ENCODE data around the gene HSD11B2. TPM values are rescaled to one million over a fixed set of nuclear protein-coding genes. Genes with fewer than 3 reads are reported as not detected.
"Not testable (repeated sequence)": the region's sequence is repeated elsewhere in the genome, so short reads cannot be mapped to it uniquely, and the experiment has no call there.

The HSD11B2 gene
- total and polyA plus RNA-seq, 3 donors from 2014 or later, result 4.9 to 11.5 (median 7.7) TPM

DNA sequence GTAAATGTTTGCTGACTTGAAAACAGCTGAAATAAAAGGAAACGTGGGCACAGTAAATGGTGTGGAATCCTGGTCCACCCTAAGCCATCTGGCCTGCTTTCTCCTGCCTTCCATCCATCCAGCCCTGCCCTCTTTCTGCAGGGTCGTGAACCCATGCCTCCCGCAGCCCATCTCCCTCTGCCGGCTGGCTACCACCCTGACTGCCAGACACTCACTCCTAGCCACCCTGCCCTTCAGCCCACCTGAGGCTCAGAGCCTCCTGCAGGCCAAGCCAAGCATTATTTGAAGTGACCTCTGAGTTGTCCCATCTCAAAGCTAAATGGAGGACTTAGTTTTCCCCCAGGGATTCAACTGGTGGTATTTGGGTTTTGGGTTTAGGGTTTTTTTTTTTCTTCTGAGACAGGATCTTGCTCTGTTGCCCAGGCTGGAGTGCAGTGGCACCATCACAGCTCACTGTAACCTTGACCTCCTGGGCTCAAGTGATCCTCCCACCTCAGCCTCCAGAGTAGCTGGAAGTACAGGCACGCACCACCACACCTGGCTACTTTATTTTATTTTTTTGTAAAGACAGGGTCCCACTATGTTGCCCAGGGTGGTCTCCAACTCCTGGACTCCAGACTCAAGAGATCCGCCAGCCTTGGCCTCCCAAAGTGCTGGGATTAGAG is 23.0 kb upstream of the HSD11B2 start:
- peaks cover 6% of the 10 kb centered on the region for H3K4me1 ChIP-seq
- no peaks in the 10 kb centered on the region for H3K36me3 ChIP-seq (ENCODE audit: low read depth, missing control alignments)
- no peak overlapping the region for H3K27ac ChIP-seq
- no peak for TF ChIP-seq POLR2A (IDR thresholded peaks at IDR 0.05)
- intact Hi-C loops (cut with DNase I; ENCODE audit: low total_unique reads), result no loop called here
- no peaks in the 10 kb centered on the region for H3K27me3 ChIP-seq
- no peaks in the 10 kb centered on the region for H3K9me3 ChIP-seq
- WGBS, 2 donors, result 81 to 87% methylated on average over 6 of the region's 6 CpGs
- no peak for DNase-seq
- H3K4me3 ChIP-seq, result no peak overlapping the region

DNA sequence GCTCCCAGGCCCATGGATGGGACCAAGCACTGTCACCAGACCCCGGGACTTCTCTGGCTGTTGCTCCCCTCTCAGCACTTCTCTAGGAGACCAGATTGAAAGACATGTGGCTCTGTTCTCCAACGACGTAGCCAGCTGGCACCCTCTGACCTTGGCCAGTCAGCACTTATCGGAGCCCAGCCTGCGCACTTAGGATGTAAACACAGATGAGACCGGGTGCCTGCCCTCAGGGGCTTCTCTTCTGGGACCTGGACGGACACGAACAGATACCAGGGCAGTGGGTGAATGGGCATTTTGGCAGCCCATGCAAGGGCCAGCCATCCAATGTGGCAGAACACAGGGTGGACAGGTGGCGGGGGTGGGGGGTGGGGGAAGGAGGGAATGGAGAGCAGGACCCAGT is 21.3 kb upstream of the HSD11B2 start:
- intact Hi-C loops (cut with DNase I; ENCODE audit: low total_unique reads), result no loop called here
- WGBS, 2 donors, result 82 to 83% methylated on average over 7 to 9 of the region's 9 CpGs
- no peaks in the 10 kb centered on the region for H3K27me3 ChIP-seq
- no peak overlapping the region for H3K4me3 ChIP-seq
- no peaks in the 10 kb centered on the region for H3K9me3 ChIP-seq
- H3K36me3 ChIP-seq (ENCODE audit: low read depth, missing control alignments), result no peaks in the 10 kb centered on the region
- H3K27ac ChIP-seq, result no peak overlapping the region
- TF ChIP-seq POLR2A (IDR thresholded peaks at IDR 0.05), result no peak
- TF ChIP-seq, protein P1, sequence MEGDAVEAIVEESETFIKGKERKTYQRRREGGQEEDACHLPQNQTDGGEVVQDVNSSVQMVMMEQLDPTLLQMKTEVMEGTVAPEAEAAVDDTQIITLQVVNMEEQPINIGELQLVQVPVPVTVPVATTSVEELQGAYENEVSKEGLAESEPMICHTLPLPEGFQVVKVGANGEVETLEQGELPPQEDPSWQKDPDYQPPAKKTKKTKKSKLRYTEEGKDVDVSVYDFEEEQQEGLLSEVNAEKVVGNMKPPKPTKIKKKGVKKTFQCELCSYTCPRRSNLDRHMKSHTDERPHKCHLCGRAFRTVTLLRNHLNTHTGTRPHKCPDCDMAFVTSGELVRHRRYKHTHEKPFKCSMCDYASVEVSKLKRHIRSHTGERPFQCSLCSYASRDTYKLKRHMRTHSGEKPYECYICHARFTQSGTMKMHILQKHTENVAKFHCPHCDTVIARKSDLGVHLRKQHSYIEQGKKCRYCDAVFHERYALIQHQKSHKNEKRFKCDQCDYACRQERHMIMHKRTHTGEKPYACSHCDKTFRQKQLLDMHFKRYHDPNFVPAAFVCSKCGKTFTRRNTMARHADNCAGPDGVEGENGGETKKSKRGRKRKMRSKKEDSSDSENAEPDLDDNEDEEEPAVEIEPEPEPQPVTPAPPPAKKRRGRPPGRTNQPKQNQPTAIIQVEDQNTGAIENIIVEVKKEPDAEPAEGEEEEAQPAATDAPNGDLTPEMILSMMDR (IDR thresholded peaks at IDR 0.05), result no peak
- H3K4me1 ChIP-seq, result peaks cover 15% of the 10 kb centered on the region
- no peak for DNase-seq

DNA sequence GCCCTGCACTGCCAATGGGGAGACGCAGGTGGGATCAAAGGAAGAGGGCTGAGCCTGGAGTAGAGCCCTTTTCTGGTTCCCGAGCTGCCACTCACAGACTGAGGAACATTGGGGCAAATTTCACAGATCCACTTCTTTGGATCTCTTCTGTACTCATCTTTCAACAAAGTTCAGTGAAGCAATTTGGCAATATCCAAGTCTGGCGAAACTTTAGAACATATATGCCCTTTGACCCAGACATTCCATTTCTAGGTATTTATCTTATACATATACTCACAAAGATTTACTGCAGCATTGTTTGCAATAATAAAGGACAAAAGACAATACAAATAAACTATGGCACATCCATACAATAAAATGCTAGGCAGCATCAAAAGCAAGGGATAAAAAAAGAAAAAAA is 19.6 kb upstream of the HSD11B2 start:
- TF ChIP-seq, protein P1 (IDR thresholded peaks at IDR 0.05), result no peak
- no peak for TF ChIP-seq POLR2A (IDR thresholded peaks at IDR 0.05)
- intact Hi-C loops (cut with DNase I; ENCODE audit: low total_unique reads), result no loop called here
- Histone ChIP-seq H3K4me3 (no peak overlapping the region), H3K36me3 (ENCODE audit: low read depth, missing control alignments) (no peaks in the 10 kb centered on the region), H3K4me1 (peaks cover 19% of the 10 kb centered on the region), H3K9me3 (no peaks in the 10 kb centered on the region), H3K27me3 (no peaks in the 10 kb centered on the region), H3K27ac (no peak overlapping the region)
- no peak for DNase-seq
- WGBS, 2 donors, result 86 to 94% methylated on average over 3 of the region's 3 CpGs

DNA sequence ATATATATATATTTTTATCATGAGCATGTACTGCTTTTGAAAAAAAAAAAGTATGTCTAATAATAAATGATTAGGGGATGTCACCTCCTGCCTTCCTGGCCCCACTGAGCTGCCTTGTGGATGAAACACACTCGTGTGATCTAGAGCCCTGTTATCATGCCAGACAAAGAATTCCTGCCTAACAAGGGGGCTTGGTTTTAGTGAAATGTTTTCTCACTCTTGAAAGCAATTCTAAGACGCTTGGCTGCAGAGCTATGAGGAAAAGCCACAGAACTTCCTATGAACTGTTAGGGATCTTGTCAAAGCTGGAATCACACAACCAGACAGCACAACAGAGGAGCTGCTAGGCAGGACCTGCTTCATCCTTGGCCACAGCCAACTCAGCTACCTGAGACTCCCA is 18.6 kb upstream of the HSD11B2 start:
- 37 to 72% methylated on average over 2 of the region's 2 CpGs for WGBS, 2 donors
- Histone ChIP-seq H3K27me3 (no peaks in the 10 kb centered on the region), H3K4me1 (peaks cover 23% of the 10 kb centered on the region), H3K36me3 (ENCODE audit: low read depth, missing control alignments) (no peaks in the 10 kb centered on the region), H3K4me3 (no peak overlapping the region), H3K9me3 (no peaks in the 10 kb centered on the region), H3K27ac (no peak overlapping the region)
- TF ChIP-seq, protein P1 (IDR thresholded peaks at IDR 0.05), result no peak
- no peak for TF ChIP-seq POLR2A (IDR thresholded peaks at IDR 0.05)
- intact Hi-C loops (cut with DNase I; ENCODE audit: low total_unique reads), result no loop called here
- DNase-seq, result no peak

DNA sequence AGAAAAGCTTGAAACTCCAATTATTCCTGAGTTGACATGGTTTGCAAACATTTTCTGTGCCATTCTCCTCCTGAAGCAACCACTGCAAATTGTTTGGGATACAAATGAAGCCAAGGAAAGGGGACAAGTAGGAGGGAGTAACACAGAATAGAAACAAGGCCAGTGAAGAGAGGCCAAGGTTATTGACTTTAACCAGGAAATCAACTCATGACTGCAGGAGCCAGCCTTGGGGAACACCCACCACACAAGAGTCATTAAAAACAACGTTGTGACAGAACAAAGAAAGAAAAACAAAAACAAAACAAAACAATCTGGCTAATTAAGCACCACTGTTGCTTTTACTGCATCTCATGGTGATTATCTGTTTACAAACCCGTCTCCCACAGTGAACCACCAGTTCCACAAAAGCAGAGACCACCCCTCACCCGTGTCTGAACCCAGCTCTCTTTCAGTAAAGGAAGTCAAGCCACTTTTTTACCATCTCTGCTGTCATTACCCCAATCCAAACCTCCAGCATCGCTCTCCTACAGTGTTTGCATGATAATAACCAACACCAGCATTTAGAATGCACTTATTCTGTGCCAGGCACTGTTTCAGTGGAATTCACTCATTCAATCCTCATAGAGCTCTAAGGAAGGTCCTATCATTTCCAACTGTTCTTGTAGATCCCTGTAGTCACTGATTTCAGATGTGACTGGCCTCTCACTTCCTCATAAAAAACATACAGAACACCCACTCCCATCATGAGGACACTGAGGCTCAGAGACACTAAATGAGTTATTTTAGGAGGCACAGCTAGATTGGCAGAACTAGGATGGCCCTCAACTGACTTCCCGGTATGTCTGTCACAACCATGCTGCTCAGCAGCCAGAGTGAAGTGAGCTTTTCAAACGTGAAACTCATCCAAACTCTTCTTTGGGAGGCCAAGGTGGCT is 16.7 kb upstream of the HSD11B2 start:
- DNase-seq, result no peak
- no peaks in the 10 kb centered on the region for H3K27me3 ChIP-seq
- WGBS, 2 donors, result 35 to 40% methylated on average over 6 of the region's 6 CpGs
- TF ChIP-seq POLR2A (IDR thresholded peaks at IDR 0.05), result no peak
- TF ChIP-seq, protein P1 (IDR thresholded peaks at IDR 0.05), result no peak
- no peaks in the 10 kb centered on the region for H3K36me3 ChIP-seq (ENCODE audit: low read depth, missing control alignments)
- intact Hi-C loops (cut with DNase I; ENCODE audit: low total_unique reads), result no loop called here
- peak overlapping the region; percentile 5 to 45 for H3K27ac ChIP-seq
- no peaks in the 10 kb centered on the region for H3K9me3 ChIP-seq
- H3K4me1 ChIP-seq, result peaks cover 27% of the 10 kb centered on the region
- H3K4me3 ChIP-seq, result no peak overlapping the region

DNA sequence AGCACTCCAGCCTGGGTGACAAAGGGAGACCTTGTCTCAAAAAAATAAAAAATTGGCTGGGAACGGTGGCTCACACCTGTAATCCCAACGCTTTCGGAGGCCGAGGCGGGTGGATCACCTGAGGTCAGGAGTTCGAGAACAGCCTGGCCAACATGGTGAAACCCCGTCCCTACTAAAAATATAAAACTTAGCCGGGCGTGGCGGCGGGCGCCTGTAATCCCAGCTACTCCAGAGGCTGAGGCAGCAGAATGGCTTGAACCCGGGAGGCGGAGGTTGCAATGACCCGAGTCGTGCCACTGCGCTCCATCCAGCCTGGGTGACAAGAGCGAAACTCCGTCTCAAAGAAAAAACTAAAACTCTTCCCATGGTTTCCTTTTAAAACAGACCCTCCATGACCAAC is 15.5 kb upstream of the HSD11B2 start:
- DNase-seq; intact Hi-C loops (cut with DNase I; ENCODE audit: low total_unique reads); H3K36me3 ChIP-seq (ENCODE audit: low read depth, missing control alignments); H3K27me3 ChIP-seq; H3K9me3 ChIP-seq: not testable (repeated sequence)
- H3K27ac ChIP-seq, result peak overlapping the region in 1 of 2 donors; percentile 89
- peak overlapping the region; percentile 71 to 85 for H3K4me3 ChIP-seq
- peaks cover 27% of the 10 kb centered on the region for H3K4me1 ChIP-seq
- 51 to 83% methylated on average over 19 of the region's 19 CpGs for WGBS, 2 donors
